ENCODE data around the gene PABPC1L.
A peak's percentile ranks its signal among the peaks of the same experiment; 100 is the strongest.
"Not testable (repeated sequence)": the region's sequence is repeated elsewhere in the genome, so short reads cannot be mapped to it uniquely, and the experiment has no call there.

PABPC1L gene

DNA sequence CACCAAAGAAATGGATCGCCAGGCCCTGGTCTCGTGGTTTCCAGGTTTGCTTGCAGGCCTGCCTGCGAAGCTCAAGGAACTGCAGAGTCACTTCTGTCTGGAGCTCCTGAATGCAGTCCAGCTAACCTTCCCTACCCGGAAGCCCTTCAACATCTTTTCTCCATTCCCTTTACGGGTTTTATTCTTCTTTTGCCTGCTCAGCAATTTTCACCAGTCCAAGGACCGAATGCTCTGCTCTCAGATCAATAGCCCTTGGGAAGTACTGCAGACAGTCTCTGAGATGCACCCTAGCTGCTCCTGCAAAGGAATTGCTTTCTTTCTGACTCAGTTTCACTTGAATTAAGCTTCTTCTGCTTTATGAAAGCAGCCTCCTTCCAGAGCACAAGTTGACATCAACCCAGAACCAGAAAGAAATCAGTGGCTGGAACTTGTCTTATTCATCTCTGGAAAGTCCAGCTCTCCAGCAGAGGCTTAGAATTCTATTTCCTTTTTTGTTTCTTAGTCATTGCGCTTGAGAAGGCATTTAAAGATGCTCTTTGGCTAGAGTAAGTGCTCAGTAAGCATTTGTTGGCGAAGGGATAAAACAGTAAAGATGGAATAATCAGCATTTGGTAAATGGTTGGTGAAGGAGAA lies 43.0 kb upstream of the PABPC1L start:
- Histone ChIP-seq H3K27ac (ENCODE audit: low read length) (no peak overlapping the region), H3K36me3 (replicated peaks; ENCODE audit: insufficient read depth, low read length) (no peaks in the 10 kb centered on the region), H3F3A (ENCODE audit: insufficient read depth, low read length) (no peaks in the 10 kb centered on the region), H3K9me3 (replicated peaks; ENCODE audit: insufficient read depth, low read length) (no peaks in the 10 kb centered on the region), H2AFZ (ENCODE audit: low read length) (peak overlapping the region; percentile 1; the same call in 1 of the 2 replicates), H3K9ac (ENCODE audit: low read length) (no peak overlapping the region), H3K79me2 (ENCODE audit: low read length) (no peaks in the 10 kb centered on the region), H4K20me1 (ENCODE audit: insufficient read depth, low read length) (no peaks in the 10 kb centered on the region), H3K4me3 (ENCODE audit: low read length) (no peak overlapping the region), H3K27me3 (replicated peaks; ENCODE audit: insufficient read depth, low read length) (0 out of 2 replicates have a peak, but pooled peaks cover 3% of the 10 kb centered on the region), H3K9me2 (replicated peaks; ENCODE audit: insufficient read depth, low read length) (no peaks in the 10 kb centered on the region), H3K4me2 (ENCODE audit: low read depth, low read length) (no peak overlapping the region; the same call in 1 of the 2 replicates), H3K4me1 (ENCODE audit: low read length) (no peaks in the 10 kb centered on the region)
- TF ChIP-seq, protein P1, sequence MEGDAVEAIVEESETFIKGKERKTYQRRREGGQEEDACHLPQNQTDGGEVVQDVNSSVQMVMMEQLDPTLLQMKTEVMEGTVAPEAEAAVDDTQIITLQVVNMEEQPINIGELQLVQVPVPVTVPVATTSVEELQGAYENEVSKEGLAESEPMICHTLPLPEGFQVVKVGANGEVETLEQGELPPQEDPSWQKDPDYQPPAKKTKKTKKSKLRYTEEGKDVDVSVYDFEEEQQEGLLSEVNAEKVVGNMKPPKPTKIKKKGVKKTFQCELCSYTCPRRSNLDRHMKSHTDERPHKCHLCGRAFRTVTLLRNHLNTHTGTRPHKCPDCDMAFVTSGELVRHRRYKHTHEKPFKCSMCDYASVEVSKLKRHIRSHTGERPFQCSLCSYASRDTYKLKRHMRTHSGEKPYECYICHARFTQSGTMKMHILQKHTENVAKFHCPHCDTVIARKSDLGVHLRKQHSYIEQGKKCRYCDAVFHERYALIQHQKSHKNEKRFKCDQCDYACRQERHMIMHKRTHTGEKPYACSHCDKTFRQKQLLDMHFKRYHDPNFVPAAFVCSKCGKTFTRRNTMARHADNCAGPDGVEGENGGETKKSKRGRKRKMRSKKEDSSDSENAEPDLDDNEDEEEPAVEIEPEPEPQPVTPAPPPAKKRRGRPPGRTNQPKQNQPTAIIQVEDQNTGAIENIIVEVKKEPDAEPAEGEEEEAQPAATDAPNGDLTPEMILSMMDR (IDR thresholded peaks at IDR 0.05; ENCODE audit: low read length) = no peak
- TF ChIP-seq EZH2 (optimal IDR thresholded peaks at IDR 0.05; ENCODE audit: low read depth, low read length) (no peak), EZH2phosphoT487 (IDR thresholded peaks at IDR 0.05; ENCODE audit: low read length) (no peak)
- DNase-seq = no peak

GRCh38 chr20:44869471-44869870 lies 40.4 kb upstream of the PABPC1L start:
- no peaks in the 10 kb centered on the region for H3F3A ChIP-seq (ENCODE audit: insufficient read depth, low read length)
- H3K9me2 ChIP-seq (replicated peaks; ENCODE audit: insufficient read depth, low read length) = no peaks in the 10 kb centered on the region
- H3K36me3 ChIP-seq (replicated peaks; ENCODE audit: insufficient read depth, low read length) = no peaks in the 10 kb centered on the region
- H3K27me3 ChIP-seq (replicated peaks; ENCODE audit: insufficient read depth, low read length) = 0 out of 2 replicates have a peak, but pooled peaks cover 3% of the 10 kb centered on the region
- no peak for DNase-seq
- H3K9ac ChIP-seq (ENCODE audit: low read length) = no peak overlapping the region
- no peaks in the 10 kb centered on the region for H3K79me2 ChIP-seq (ENCODE audit: low read length)
- H2AFZ ChIP-seq (ENCODE audit: low read length) = no peak overlapping the region
- TF ChIP-seq, protein P1 (IDR thresholded peaks at IDR 0.05; ENCODE audit: low read length) = no peak
- no peak for TF ChIP-seq EZH2 (optimal IDR thresholded peaks at IDR 0.05; ENCODE audit: low read depth, low read length)
- TF ChIP-seq EZH2phosphoT487 (IDR thresholded peaks at IDR 0.05; ENCODE audit: low read length) = no peak
- H3K27ac ChIP-seq (ENCODE audit: low read length) = no peak overlapping the region
- H3K4me3 ChIP-seq (ENCODE audit: low read length) = no peak overlapping the region
- H3K9me3 ChIP-seq (replicated peaks; ENCODE audit: insufficient read depth, low read length) = no peaks in the 10 kb centered on the region
- H3K4me1 ChIP-seq (ENCODE audit: low read length) = no peaks in the 10 kb centered on the region
- H4K20me1 ChIP-seq (ENCODE audit: insufficient read depth, low read length) = no peaks in the 10 kb centered on the region
- no peak overlapping the region for H3K4me2 ChIP-seq (ENCODE audit: low read depth, low read length)

DNA sequence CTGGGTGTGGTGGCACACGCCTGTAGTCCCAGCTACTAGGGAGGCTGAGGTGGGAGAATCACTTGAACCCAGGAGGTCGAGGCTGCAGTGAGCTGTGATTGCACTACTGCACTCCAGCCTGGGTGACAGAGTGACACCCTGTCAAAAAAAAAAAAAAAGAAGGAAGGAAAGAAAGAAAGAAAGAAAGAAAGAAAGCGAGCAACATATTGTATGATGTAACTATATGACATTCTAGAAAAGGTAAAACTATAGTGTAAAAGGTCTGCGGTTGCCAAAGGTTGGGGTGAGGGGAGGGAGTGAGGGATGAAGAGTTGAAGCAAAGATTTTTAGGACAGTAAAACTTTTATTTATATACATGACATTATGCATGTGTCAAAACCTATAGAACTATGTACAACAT lies 27.5 kb upstream of the PABPC1L start:
- H4K20me1 ChIP-seq (ENCODE audit: insufficient read depth, low read length) = peaks cover 15% of the 10 kb centered on the region

DNA sequence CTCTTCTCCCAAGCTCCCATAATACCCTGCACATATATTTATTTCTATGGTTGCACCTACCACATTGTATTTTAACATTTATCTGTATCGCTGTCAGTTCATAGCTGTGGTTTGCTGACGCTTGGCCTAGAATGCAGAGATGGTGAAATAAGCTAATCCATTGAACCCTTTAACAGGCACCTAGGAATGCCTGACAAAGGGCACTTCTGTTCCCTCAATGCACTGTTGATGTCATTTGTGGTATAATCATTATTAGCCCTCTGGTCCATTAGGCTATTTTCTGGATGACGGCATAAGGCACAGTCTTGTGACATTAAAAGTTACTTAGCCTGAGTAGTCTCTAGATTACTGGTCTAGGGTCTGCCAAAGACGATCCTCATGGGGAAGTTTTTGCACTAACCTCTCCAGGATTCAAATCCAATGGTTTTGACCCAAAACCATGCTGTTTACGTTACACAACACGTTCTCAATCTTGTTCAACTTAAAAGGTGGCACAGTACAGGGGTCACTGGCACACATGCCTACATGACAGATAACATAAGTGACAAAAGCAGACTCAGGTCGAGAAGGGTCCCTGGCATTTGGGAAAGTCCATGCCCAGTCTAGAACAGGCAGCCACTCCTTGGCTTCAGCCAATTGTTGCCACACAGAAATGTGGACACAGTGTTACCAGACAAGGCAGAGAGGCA lies 26.5 kb upstream of the PABPC1L start:
- Histone ChIP-seq H4K20me1 (ENCODE audit: insufficient read depth, low read length) (peaks cover 25% of the 10 kb centered on the region), H3K4me2 (ENCODE audit: low read depth, low read length) (no peak overlapping the region), H3F3A (ENCODE audit: insufficient read depth, low read length) (0 out of 2 replicates have a peak, but pooled peaks cover 3% of the 10 kb centered on the region), H3K9ac (ENCODE audit: low read length) (no peak overlapping the region), H3K79me2 (ENCODE audit: low read length) (peaks cover 28% of the 10 kb centered on the region), H3K9me3 (replicated peaks; ENCODE audit: insufficient read depth, low read length) (no peaks in the 10 kb centered on the region), H2AFZ (ENCODE audit: low read length) (no peak overlapping the region), H3K4me1 (ENCODE audit: low read length) (peaks cover 18% of the 10 kb centered on the region), H3K27ac (ENCODE audit: low read length) (no peak overlapping the region), H3K4me3 (ENCODE audit: low read length) (no peak overlapping the region), H3K36me3 (replicated peaks; ENCODE audit: insufficient read depth, low read length) (no peaks in the 10 kb centered on the region), H3K27me3 (replicated peaks; ENCODE audit: insufficient read depth, low read length) (no peaks in the 10 kb centered on the region), H3K9me2 (replicated peaks; ENCODE audit: insufficient read depth, low read length) (no peaks in the 10 kb centered on the region)
- TF ChIP-seq EZH2phosphoT487 (IDR thresholded peaks at IDR 0.05; ENCODE audit: low read length) (no peak), EZH2 (optimal IDR thresholded peaks at IDR 0.05; ENCODE audit: low read depth, low read length) (no peak)
- TF ChIP-seq, protein P1 (IDR thresholded peaks at IDR 0.05; ENCODE audit: low read length) = no peak
- DNase-seq = no peak

More for the DNA sequence above, 27.5 kb upstream of the PABPC1L start:
- H3K27ac ChIP-seq (ENCODE audit: low read length); H3K36me3 ChIP-seq (replicated peaks; ENCODE audit: insufficient read depth, low read length); H3K9me3 ChIP-seq (replicated peaks; ENCODE audit: insufficient read depth, low read length); H3K4me1 ChIP-seq (ENCODE audit: low read length); H3K27me3 ChIP-seq (replicated peaks; ENCODE audit: insufficient read depth, low read length); H3F3A ChIP-seq (ENCODE audit: insufficient read depth, low read length); H3K4me2 ChIP-seq (ENCODE audit: low read depth, low read length); DNase-seq; H2AFZ ChIP-seq (ENCODE audit: low read length); H3K9me2 ChIP-seq (replicated peaks; ENCODE audit: insufficient read depth, low read length); H3K4me3 ChIP-seq (ENCODE audit: low read length); H3K9ac ChIP-seq (ENCODE audit: low read length): not testable (repeated sequence)
- H3K79me2 ChIP-seq (ENCODE audit: low read length) = peaks cover 18% of the 10 kb centered on the region

All from MM.1S (cell line).